Prostate gland (tissue), 2 donors: ENCODE results near the gene PPP1R7.

Experiments used
- POLR2A ChIP-seq: fragments of 450-650 bp; IDR thresholded peaks from one replicate; pipeline ENCODE4 v1.6.1; 2016; ENCODE audit warnings: antibody characterized with exemption, mild to moderate bottlenecking
- TF ChIP-seq, protein P1 (sequence below), 4 experiments: fragments of 200-600 bp in 2 of 4; fragments of 450-650 bp in 2 of 4; sonication (generic) in 2 of 4; IDR thresholded peaks; 1 replicate in 3 of 4; 2 replicates in 1 of 4; pipeline ENCODE4 v1.5.1; 2016 to 2019; ENCODE audit warnings: antibody characterized with exemption in 4 of 4, mild to moderate bottlenecking in 2 of 4, moderate library complexity in 2 of 4

- TF ChIP-seq, protein P1, sequence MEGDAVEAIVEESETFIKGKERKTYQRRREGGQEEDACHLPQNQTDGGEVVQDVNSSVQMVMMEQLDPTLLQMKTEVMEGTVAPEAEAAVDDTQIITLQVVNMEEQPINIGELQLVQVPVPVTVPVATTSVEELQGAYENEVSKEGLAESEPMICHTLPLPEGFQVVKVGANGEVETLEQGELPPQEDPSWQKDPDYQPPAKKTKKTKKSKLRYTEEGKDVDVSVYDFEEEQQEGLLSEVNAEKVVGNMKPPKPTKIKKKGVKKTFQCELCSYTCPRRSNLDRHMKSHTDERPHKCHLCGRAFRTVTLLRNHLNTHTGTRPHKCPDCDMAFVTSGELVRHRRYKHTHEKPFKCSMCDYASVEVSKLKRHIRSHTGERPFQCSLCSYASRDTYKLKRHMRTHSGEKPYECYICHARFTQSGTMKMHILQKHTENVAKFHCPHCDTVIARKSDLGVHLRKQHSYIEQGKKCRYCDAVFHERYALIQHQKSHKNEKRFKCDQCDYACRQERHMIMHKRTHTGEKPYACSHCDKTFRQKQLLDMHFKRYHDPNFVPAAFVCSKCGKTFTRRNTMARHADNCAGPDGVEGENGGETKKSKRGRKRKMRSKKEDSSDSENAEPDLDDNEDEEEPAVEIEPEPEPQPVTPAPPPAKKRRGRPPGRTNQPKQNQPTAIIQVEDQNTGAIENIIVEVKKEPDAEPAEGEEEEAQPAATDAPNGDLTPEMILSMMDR (IDR thresholded peaks at IDR 0.05), result no peak
- no peak for TF ChIP-seq POLR2A
Measured at GRCh38 chr2:241148239-241148638, 2.0 kb upstream of the PPP1R7 start.
